IPS-15b (cell line): Measurements from ENCODE around the gene PSMB11.

Experiments used
- H3K27me3 ChIP-seq: one replicate; pipeline ENCODE4 v1.6.1; 2013; ENCODE audit warnings: low read length; ENCODE audit not compliant: control insufficient read depth, insufficient read depth
- H3K36me3 ChIP-seq: one replicate; pipeline ENCODE4 v1.6.1; 2013; ENCODE audit warnings: low read length; ENCODE audit not compliant: control insufficient read depth, insufficient read depth
- H3K4me1 ChIP-seq: one replicate; pipeline ENCODE4 v1.6.1; 2013; ENCODE audit warnings: mild to moderate bottlenecking, low read length; ENCODE audit not compliant: control insufficient read depth, insufficient read depth
- H3K4me3 ChIP-seq: one replicate; pipeline ENCODE4 v1.5.1; 2013; ENCODE audit warnings: low read depth, low read length
- H3K9ac ChIP-seq: one replicate; pipeline ENCODE4 v1.6.1; 2013; ENCODE audit warnings: low read depth, mild to moderate bottlenecking, low read length
- H3K9me3 ChIP-seq: one replicate; pipeline ENCODE4 v1.6.1; 2013; ENCODE audit warnings: mild to moderate bottlenecking, low read length; ENCODE audit not compliant: control insufficient read depth, insufficient read depth

Gene PSMB11

DNA sequence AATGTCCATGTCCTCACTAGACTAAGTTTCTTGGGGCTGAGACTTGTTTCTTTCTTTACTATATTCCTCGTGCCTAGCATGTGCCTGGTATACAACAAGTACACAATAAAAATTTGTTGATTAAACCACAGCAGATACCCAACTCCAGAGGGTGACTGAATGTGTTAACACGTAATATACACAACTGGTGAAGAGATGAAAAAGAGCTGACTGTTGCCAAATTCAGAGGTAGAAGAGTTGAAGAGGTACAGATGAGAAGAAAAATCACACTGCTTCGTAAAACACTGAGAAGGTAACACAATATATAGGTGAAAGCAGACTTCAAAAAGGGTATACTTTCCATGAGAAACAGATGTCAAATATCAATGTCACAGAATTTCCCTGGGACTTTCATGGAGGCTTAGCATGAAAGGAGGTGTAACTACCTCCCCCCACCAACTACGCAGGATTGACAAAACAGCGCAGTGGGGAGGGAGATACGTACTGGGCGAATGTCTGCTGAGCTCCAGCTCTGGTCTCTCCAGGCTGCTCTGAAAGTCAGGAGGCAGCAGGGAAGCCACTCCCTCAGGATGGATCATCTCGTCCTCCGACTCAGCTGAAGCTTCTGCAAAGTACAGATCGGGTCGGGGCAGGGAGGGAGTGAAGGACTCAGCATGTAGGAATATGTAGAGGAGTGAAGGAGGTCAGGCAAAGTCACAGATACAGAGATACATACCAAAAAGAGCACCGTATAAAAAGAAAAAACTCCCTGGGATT lies 47.7 kb downstream of the PSMB11 start:
- Histone ChIP-seq H3K9me3 (no peaks in the 10 kb centered on the region), H3K27me3 (no peaks in the 10 kb centered on the region), H3K4me1 (no peaks in the 10 kb centered on the region), H3K4me3 (no peak overlapping the region), H3K9ac (no peak overlapping the region), H3K36me3 (peaks cover 25% of the 10 kb centered on the region)

DNA sequence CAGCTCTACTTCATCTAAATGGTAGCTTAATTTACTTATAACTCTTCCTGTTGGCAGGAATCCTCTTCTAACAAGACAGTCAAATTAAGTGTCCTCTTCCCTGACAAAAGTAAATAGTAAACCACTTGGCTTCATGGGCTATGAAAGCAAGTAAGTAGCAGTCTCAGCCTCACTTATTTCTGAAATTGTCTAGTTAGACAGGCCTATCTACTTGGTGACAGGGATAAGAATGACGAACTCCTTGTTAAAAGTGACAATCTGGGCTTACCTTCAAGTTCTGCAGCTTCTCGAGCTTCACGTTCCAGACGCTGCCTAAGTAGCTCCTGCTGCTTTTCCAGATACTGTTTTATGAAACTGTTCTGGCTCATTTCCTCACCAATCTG lies 48.2 kb downstream of the PSMB11 start:
- Histone ChIP-seq H3K9ac (no peak overlapping the region), H3K9me3 (no peaks in the 10 kb centered on the region), H3K4me1 (no peaks in the 10 kb centered on the region), H3K36me3 (peaks cover 25% of the 10 kb centered on the region), H3K27me3 (no peaks in the 10 kb centered on the region), H3K4me3 (no peak overlapping the region)

DNA sequence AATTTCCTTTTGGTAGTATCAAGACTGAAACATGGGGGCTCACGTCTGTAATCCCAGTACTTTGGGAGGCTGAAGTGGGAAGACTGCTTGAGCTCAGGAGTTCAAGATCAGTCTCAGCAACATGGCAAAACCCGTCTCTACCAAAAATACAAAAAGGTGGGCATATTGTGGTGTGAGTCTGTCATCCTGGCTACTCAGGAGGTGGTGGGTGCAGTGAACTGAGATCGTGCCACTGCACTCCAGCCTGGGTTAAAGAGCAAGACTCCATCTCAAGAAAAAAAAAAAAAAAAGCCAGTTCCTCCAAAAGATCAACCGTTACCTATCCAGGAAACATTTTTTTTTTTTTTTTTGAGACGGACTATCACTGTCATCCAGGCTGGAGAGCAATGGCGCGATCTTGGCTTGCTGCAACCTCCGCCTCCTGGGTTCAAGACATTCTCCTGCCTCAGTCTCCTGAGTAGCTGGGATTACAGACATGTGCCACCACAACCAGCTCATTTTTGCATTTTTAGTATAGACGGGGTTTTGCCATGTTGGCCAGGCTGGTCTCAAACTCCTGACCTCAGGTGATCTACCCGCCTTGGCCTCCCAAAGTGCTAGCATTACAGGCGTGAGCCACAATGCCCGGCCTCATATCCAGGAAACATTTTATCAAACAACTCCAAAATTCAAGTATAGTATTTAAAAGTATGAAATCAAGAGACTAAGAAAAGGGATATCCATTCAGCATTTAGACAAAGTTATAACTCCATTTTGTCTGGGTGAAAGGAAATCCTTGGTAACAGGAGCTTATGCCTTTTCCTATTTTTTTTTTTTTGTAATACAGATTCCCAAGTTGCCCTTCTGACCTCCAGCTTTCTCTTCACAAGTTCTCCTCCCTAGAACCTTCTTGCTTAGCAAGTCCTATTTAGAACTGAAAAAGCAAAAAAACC lies 49.5 kb downstream of the PSMB11 start:
- Histone ChIP-seq H3K4me3 (no peak overlapping the region), H3K9me3 (no peaks in the 10 kb centered on the region), H3K4me1 (no peaks in the 10 kb centered on the region), H3K9ac (no peak overlapping the region), H3K36me3 (peaks cover 25% of the 10 kb centered on the region), H3K27me3 (no peaks in the 10 kb centered on the region)

DNA sequence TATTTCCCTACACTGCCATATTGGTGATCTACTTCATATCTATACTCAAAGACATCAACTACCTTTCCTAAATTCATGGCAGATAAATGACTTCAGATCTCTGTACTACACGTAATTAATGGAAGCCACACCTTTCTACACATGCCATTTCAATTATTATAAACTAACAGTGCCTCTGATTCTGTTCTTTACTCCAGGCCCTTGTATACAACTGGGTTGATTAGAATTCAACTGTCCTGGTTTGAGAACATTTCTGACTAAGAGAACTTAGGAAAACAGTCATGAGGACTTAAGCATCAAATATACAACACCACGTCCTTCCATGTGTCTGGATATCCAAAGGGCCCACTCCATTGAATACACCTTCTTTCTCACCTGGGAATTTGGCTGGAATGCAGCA lies 51.1 kb downstream of the PSMB11 start:
- peaks cover 25% of the 10 kb centered on the region for H3K36me3 ChIP-seq

DNA sequence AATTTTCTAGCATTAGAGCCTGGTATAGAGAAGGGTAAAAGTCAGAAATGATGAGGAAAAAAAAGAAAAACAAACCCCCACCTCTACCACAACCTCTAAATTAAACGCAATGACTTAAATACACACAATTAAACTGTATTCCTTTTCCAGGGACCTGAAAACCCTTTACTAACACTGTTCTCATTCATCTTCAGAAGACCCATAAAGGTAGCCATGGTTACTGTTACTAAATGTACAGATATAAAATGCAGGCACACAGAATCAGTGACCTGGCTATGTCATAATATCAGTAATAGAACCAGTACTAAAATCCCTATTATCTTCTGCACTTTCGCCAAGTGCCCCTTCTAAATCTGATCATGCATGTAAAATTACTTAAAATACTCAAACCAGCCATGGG lies 51.5 kb downstream of the PSMB11 start:
- peak overlapping the region; percentile 98 for H3K9ac ChIP-seq
- no peaks in the 10 kb centered on the region for H3K4me1 ChIP-seq

More for the DNA sequence above, 51.1 kb downstream of the PSMB11 start:
- no peaks in the 10 kb centered on the region for H3K27me3 ChIP-seq
- no peaks in the 10 kb centered on the region for H3K4me1 ChIP-seq
- no peak overlapping the region for H3K9ac ChIP-seq
- H3K9me3 ChIP-seq, result no peaks in the 10 kb centered on the region
- no peak overlapping the region for H3K4me3 ChIP-seq

More for the DNA sequence above, 51.5 kb downstream of the PSMB11 start:
- Histone ChIP-seq H3K27me3 (no peaks in the 10 kb centered on the region), H3K4me3 (peak overlapping the region; percentile 96), H3K36me3 (peaks cover 23% of the 10 kb centered on the region), H3K9me3 (no peaks in the 10 kb centered on the region)
